PFSK-1 (cell line): ENCODE measurements around the gene SIRT2.

ENCODE experiments used
- FOXP2 ChIP-seq: optimal IDR thresholded peaks from 2 replicates; pipeline ENCODE3; 2011; ENCODE audit warnings: borderline replicate concordance, control low read depth, inconsistent platforms; ENCODE audit not compliant: insufficient read depth; ENCODE audit errors: extremely low read length, extremely low read depth
- POLR2AphosphoS5 ChIP-seq: IDR thresholded peaks from 2 replicates; pipeline ENCODE4 v1.6.1; 2012; ENCODE audit warnings: low read depth, mild to moderate bottlenecking, control low read depth, low read length, moderate library complexity
- REST ChIP-seq, 2 experiments: IDR thresholded peaks; 2 replicates each; pipeline versions ENCODE4 v1.6.1 to v1.8.0; 2011 to 2012; ENCODE audit warnings: low read depth in 2 of 2, low read length in 2 of 2, control low read depth in 1 of 2, inconsistent platforms in 1 of 2, mild to moderate bottlenecking in 1 of 2, moderate library complexity in 1 of 2; ENCODE audit not compliant: insufficient read depth in 1 of 2
- SIN3A ChIP-seq: IDR thresholded peaks from 2 replicates; pipeline ENCODE4 v1.6.1; 2012; ENCODE audit warnings: mild to moderate bottlenecking, low read length, moderate library complexity, borderline replicate concordance; ENCODE audit not compliant: insufficient read depth
- TAF1 ChIP-seq: IDR thresholded peaks from 2 replicates; pipeline ENCODE4 v1.6.1; 2012; ENCODE audit warnings: low read length, control low read depth, borderline replicate concordance; ENCODE audit not compliant: insufficient read depth

Gene SIRT2

GRCh38 chr19:38834590-38834989 is 64.8 kb downstream of the SIRT2 start:
- TF ChIP-seq REST (IDR thresholded peaks at IDR 0.05; ENCODE audit: insufficient read depth in 1 of 2, low read depth in 2 of 2, low read length in 2 of 2) (no peak), SIN3A (no peak), POLR2AphosphoS5 (no peak), FOXP2 (no peak), TAF1 (no peak)

GRCh38 chr19:38834104-38834490 is 65.3 kb downstream of the SIRT2 start:
- TF ChIP-seq POLR2AphosphoS5: no peak
- TF ChIP-seq REST (IDR thresholded peaks at IDR 0.05; ENCODE audit: insufficient read depth in 1 of 2, low read depth in 2 of 2, low read length in 2 of 2): no peak
- no peak for TF ChIP-seq FOXP2
- TF ChIP-seq SIN3A: no peak
- TF ChIP-seq TAF1: no peak

- TF ChIP-seq REST (IDR thresholded peaks at IDR 0.05; ENCODE audit: insufficient read depth in 1 of 2, low read depth in 2 of 2, low read length in 2 of 2): no peak
- TF ChIP-seq FOXP2: no peak
- no peak for TF ChIP-seq TAF1
- TF ChIP-seq SIN3A: no peak
- TF ChIP-seq POLR2AphosphoS5: no peak
Observed at GRCh38 chr19:38833092-38833425, 66.4 kb downstream of the SIRT2 start.

- TF ChIP-seq SIN3A: no peak
- TF ChIP-seq REST (IDR thresholded peaks at IDR 0.05; ENCODE audit: insufficient read depth in 1 of 2, low read depth in 2 of 2, low read length in 2 of 2): no peak
- TF ChIP-seq FOXP2: no peak
- TF ChIP-seq POLR2AphosphoS5: no peak; the same call in 1 of the 2 replicates
- TF ChIP-seq TAF1: no peak
Observed at GRCh38 chr19:38831142-38831605, 68.2 kb downstream of the SIRT2 start.

- TF ChIP-seq FOXP2: no peak
- TF ChIP-seq TAF1: no peak
- TF ChIP-seq POLR2AphosphoS5: no peak
- no peak for TF ChIP-seq REST (IDR thresholded peaks at IDR 0.05; ENCODE audit: insufficient read depth in 1 of 2, low read depth in 2 of 2, low read length in 2 of 2)
- no peak for TF ChIP-seq SIN3A
Observed at GRCh38 chr19:38830039-38830733, 69.2 kb downstream of the SIRT2 start.
